Hematopoietic multipotent progenitor cell treated with erythropoietin and hydrocortisone succinate and interleukin-3 and kit ligand, for 4 days (in vitro differentiated cells): ENCODE measurements around the gene ESRRG.

Source experiments
- DNase-seq: peaks from one replicate; pipeline ENCODE4 v3.0.0-alpha.2; 2015

The ESRRG gene

GRCh38 chr1:216626394-216627067, 96.7 kb downstream of the ESRRG start:
- peak; percentile 76 for DNase-seq

- no peak for DNase-seq
Observed at GRCh38 chr1:216621536-216621935, 101.7 kb downstream of the ESRRG start.

GRCh38 chr1:216617081-216617875, 106.0 kb downstream of the ESRRG start:
- DNase-seq = peak; percentile 63

GRCh38 chr1:216616425-216616824, 106.8 kb downstream of the ESRRG start:
- DNase-seq = peak; percentile 54

GRCh38 chr1:216614011-216614934, 109.0 kb downstream of the ESRRG start:
- DNase-seq = no peak

- DNase-seq = no peak
Observed at GRCh38 chr1:216612291-216612690, 110.9 kb downstream of the ESRRG start.

GRCh38 chr1:216607067-216607697, 116.0 kb downstream of the ESRRG start:
- DNase-seq = peak; percentile 35

- DNase-seq = peak; percentile 65
Observed at GRCh38 chr1:216606047-216606637, 117.1 kb downstream of the ESRRG start.

GRCh38 chr1:216604771-216605170, 118.5 kb downstream of the ESRRG start:
- DNase-seq = no peak

GRCh38 chr1:216600730-216601609, 122.3 kb downstream of the ESRRG start:
- peak; percentile 71 for DNase-seq

GRCh38 chr1:216599851-216600250, 123.4 kb downstream of the ESRRG start:
- no peak for DNase-seq

GRCh38 chr1:216598448-216598847, 124.8 kb downstream of the ESRRG start:
- no peak for DNase-seq

- DNase-seq = no peak
Observed at GRCh38 chr1:216596281-216596862, 126.9 kb downstream of the ESRRG start.

GRCh38 chr1:216587715-216588114, 135.5 kb downstream of the ESRRG start:
- no peak for DNase-seq

- no peak for DNase-seq
Observed at GRCh38 chr1:216582151-216582550, 141.1 kb downstream of the ESRRG start.

GRCh38 chr1:216580538-216581057, 142.6 kb downstream of the ESRRG start:
- DNase-seq = no peak

- DNase-seq = peak; percentile 2
Observed at GRCh38 chr1:216576234-216576937, 146.8 kb downstream of the ESRRG start.

- DNase-seq = peak; percentile 18
Observed at GRCh38 chr1:216566641-216567205, 156.5 kb downstream of the ESRRG start.

GRCh38 chr1:216563087-216563486, 160.1 kb downstream of the ESRRG start:
- no peak for DNase-seq

GRCh38 chr1:216562383-216562782, 160.8 kb downstream of the ESRRG start:
- no peak for DNase-seq
